B cell (primary cell): ENCODE data around the gene VWA8.

ENCODE experiments used
- CTCF ChIP-seq: fragments of 200-600 bp; IDR thresholded peaks from one replicate; pipeline ENCODE4 v1.8.0; 2022; ENCODE audit warnings: antibody characterized with exemption, mild to moderate bottlenecking
- EZH2 ChIP-seq: IDR thresholded peaks from 2 replicates; pipeline ENCODE4 v1.6.1; 2012; ENCODE audit warnings: borderline replicate concordance, low read depth, mild to moderate bottlenecking, moderate library complexity, low read length; ENCODE audit not compliant: insufficient read depth, poor library complexity, severe bottlenecking

GRCh38 chr13:41549491-41549890, 411.4 kb downstream of the VWA8 start:
- TF ChIP-seq CTCF, result no peak
- TF ChIP-seq EZH2, result no peak
